HG02759 (cell line): ENCODE results near the gene PSMG1.

ENCODE experiments used
- ATAC-seq: cut with Tn5 transposase; IDR thresholded peaks from one replicate; pipeline ENCODE4 v1.9.1; 2021; ENCODE audit warnings: mild to moderate bottlenecking, moderate library complexity; ENCODE audit not compliant: unreplicated experiment

Gene PSMG1

DNA sequence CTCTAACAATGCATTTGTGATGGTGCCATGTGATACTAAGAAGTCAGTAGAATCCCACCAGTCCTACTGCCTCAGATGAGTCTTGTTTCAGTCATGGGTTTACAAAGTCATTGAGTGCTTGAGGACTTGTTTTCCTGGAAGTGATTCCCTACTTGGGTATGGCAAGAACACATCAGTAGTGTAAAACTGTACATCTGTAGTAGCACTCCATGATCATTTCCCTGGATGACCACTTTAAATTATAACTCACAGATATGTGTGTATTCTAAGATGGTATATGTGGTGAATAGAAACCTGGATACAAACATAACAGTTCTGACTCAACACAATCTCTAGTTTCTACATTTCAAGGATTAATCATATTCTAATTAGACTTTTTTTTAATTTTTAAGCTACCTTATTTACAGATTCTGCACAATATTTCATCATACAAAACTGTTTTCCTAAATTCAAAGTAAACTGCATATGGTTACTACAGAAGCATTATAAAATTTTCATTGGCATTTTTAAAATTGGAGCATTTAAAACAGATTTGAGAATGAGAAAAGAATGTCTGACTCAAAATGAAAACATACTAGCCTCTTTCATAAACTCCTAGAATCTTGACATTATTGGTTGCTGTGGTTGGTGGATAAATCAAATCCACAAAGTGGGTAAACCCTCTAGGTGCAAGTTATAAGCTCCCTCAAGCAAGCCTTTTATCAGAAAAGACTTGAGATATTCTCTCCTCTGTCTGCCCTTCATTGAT lies 6.8 kb upstream of the PSMG1 start:
- no peak for ATAC-seq

DNA sequence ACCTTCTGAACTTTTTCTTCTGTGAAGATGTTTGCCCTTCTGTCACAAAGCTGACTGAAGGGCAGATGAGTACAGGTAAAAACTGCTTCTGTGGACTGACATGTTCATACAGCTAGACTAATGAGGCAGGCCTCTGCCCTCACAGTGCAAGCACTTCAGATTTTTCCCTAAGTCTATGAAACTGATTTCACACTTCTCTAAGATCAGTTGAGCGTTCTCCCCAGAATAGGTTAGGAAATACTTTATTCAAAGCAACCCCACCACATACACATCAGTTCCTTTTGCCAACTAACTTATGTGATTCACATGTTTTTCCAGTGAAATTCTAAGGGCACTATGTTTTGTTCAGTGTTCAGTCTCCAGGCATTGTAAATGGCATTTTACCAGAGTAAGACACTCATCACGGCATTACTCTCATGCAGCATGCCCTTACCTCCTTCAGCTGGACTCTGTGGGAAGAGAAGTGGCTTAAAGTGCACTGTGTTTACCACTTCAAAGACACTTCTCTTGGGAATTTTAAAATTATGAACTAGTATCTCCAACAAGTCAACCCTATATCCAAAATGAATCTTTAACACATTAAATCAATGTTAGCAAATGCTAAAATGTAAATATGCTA lies 5.4 kb upstream of the PSMG1 start:
- no peak for ATAC-seq

DNA sequence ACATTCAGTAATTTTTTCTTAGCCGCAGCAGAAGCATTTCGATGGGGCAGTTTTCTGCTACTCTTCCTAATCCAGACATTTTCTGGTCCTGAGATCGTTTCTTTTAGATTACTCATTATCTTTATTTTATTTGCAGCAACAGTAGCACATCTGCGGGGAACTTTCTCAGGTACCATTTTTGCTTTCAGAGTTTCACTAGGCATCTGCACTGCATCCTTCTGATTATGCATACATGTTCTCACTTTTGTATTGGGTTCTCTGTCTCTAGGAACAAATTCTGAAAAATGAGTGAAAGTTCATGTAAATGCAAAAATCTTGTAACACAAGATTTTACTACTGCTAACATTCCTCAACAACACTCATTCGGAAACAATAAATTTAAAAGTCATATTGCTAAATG lies 3.9 kb upstream of the PSMG1 start:
- no peak for ATAC-seq

DNA sequence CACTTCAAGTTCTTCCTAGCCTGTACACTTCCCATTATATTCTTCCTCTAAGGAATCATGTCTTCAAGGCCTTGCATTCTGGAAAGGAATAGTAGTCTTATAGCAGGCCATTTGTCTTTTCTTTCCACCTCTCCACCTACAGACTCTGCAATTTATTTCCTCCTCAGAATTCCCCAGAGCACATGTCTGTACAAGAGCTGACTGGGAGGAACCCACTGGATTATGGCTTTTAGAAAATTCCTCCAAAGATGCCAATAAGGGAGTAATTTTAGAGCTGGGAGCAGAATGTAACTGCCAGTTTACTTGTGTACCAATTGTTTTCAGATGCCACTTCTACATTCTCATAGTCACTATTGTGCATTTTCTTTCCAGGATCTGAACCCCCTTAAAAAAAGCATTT lies 3.4 kb upstream of the PSMG1 start:
- ATAC-seq: no peak

DNA sequence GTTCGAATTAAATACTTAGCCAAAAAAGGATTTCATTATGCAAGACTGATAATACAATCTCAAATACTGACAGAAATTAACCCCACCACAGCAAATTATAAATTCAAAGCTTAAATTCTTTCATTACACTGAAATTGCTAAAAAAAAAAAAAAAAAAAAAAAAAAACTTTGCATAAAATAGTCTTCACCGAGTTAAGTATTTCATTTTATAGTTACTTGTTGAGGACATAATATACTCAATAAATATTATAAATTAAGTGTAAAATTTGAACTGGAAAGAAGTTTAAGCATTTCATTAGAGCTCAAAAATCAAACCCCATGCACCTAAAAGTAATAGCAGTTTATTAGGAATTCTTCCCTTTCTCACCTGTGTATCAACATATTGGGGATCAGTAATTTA lies 1.9 kb upstream of the PSMG1 start:
- ATAC-seq: no peak

DNA sequence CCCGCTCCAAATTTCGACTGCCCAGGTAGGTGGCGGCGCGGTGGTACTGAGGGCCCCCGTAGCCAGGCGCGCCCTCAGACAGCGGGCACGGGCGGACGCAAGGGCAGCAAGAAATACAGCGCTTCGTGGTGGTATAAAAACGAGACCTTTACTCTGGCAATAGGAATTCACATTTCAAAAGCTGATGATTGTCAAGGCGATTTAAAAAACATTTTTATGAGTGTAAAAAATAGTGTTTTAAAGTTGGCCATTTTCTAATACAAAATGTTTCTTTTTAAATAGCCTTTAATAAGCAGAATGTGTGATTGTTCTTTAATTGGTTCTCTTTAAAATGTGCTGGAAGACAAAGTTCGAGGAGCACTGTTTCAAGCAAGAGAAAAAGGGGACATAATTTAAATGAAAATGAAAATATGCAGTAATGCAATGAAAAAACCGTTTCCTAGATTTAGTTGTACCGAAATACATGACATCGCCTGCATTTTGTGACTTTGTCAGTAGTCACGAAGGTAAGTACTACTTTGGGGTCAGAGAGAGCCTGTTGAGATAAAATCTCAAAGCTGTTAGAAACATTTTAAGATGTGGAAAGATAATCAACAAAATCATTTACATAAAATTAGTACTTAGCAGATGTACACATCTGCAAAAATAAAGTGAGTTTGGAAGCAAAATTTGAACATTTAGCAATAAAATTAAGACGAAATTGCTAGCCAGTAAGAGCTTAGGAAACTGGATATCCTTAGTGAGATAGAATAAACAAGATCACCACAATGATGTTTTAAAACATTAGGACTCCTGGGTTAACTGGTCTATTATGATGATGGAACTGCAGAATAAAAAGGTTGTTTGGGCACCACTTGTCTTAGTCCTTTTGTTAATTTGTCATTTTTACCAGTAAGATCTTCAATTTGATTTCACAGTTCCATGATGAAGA lies 1.1 kb upstream of the PSMG1 start:
- ATAC-seq: no peak

DNA sequence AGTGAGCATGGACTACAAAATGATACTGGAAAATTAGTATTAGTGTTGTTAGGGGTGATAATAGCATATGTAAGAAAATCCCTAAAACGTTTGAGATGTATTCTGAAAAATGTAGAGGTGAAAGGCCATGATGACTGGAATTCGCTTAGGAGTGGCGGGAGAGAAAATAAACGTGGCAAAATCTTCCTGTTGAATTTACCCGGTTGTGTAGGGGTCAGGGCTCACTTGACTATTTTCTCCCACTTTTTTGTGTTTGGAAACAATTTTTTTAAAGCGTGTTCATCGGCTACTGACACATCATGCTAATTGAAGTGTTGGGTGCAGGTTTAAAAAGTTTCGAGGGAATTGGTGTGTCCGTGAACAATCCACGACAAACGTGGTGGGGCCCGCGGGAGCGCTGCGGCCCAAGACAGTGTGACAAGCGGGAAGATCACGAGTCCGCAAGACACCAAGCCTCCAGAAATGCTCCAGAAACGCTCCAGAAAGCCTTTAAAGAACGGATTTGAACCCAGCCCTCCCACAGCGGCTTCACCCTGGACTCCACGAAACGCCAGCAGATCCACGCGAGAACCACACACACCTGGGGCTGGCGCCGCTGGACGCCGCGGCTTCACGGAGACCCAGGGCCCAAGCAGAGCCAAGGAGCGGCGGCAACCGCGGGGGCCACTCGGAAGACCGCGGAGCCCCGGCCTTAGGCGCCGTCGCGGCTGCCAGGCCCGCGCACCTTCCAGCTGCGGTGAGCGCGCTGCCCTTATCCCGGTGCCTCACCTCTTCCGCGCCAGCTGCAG lies 573 bp downstream of the PSMG1 start:
- peak; percentile 36 for ATAC-seq

DNA sequence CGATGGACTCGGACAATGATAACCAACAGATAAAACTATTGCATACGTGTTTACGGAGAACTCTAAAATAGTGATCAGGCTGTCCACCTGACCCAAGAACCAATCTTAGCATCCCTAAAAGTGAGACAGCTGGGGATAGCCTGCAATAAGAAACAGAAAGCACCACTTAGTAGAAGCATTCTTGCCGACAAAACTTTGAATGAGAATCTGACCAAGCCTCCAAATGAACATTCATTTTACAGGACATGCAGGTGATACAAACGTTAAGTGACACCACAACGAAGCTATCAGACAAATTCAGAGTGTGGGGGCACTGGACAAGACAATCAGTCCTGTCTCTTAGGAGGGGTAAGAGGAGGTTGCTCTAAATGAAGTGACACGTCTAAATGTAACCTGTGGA lies 1.2 kb downstream of the PSMG1 start:
- ATAC-seq: no peak

DNA sequence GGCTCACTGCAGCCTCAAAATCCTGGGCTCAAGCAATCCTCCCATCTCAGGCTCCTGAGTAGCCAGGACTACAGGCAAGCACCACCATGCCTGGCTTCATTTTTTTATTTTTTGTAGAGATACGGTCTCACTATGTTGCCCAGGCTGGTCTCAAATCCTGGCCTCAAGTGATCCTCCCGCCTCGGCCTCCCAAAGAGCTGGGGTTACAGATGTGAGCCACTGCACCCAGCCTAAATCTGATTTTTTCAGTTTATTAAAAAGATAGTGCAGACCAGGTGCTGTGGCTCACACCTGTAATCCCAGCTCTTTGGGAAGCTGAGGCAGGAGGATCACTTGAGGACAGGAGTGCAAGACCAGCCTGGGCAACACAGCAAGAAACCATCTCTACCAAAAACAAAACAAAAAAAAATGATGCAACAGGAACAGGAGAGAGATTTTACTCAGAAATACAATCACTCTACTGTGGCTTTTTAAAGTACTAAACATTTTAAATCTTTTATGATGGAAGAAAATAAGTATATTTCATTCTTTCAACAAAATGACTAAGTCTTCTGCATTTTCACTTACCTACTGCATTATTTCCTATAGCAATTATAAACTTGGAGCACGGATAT lies 1.9 kb downstream of the PSMG1 start:
- ATAC-seq: no peak

DNA sequence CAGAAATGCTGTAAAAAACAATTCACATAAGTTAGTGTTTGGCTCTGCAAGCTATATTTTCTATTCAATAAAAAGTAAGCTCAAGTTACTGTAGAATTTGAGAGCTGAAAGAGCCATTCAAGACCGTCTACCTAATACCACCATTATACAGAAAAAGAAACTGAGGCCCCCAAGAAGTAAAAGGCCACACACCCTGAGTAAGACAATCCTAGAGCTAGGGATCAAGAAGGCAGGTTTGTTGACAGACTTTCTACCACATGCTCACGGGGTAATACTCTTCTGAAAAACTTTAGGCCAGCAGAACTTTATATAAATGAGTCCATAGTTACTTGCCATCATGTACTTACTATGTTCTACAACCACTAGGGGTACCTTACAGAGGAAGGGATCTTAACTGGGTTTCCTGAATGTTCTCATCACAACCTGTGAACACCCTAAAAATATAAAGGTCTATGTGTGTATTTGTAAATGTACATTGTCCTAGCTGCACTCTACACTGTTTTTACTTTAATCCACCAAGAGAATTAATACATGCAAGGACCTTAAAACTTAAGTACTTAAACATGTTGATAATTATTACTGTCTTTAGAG lies 2.7 kb downstream of the PSMG1 start:
- no peak for ATAC-seq

DNA sequence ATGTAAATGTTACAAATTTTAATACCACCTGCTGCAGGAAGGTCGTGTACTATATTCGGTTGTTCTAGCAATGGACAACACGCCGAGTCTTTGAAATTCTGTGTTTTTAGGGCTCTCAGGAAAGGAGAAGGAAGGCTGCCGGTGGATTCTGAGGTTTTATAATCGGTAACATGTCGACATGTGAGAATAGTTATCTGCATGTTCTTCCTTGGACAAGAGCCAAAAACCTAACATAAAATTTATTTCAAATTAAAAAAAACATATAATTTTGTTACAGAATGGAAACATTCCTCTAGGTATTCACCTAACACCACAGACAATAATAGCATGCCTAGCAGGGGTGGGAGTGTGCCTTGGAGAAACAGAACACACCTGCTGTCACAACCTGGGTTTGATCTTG lies 4.8 kb downstream of the PSMG1 start:
- ATAC-seq: no peak

DNA sequence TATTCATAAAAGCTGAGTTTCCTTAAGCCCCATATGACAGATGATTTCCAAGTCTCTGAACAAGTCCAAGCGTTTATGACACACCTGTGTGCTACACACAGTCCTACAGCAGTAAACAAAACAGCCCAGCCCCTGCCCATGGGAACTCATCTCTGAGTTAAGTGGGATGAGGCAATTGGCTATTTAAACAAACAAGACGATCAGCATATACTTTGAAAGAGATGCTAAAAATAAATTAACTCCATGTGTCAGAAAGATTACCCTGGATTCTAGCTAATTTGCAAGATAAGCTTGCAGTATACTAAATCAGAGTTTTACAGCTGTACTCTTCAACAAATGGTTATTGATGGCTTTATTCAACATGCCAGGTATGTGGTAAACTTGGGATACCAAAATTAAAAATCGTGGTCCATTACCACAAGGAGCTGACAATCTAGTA lies 7.0 kb downstream of the PSMG1 start:
- no peak for ATAC-seq

DNA sequence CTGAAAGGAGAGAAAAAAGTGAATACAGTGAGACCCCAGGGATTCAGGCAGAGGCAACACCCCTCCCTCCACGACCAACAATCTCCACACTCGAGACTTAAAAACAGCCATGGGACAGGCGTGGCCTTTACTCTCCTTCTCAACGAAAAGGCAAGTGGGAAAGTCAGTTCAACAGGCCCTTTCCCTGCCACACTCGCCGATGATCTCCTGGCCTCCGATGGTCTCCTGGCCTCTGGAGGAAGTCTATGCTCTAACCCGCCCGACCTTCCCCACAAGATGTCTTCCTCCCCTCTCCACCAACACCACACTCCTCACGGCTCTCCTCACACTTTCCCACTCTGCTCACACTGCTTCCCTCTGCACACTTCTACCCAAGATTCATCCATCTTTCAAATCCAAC lies 7.6 kb downstream of the PSMG1 start:
- ATAC-seq: no peak

DNA sequence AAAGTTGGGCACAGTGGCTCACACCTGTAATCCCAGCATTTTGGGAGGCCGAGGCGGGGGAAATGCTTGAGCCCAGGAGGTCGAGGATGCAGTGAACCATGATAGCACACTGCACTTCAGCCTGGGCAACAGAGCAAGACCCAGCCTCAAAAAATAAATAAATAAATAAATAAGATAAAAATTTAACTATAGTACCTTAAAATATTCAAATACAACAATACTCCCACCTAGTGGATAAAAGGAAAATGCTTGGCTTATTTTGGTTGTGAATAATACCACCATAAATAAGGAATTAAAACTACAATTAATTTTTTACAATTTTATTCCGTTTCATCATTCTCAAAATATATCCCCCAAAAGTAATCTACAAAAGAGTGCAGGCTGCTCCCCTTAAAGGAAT lies 8.1 kb downstream of the PSMG1 start:
- no peak for ATAC-seq

DNA sequence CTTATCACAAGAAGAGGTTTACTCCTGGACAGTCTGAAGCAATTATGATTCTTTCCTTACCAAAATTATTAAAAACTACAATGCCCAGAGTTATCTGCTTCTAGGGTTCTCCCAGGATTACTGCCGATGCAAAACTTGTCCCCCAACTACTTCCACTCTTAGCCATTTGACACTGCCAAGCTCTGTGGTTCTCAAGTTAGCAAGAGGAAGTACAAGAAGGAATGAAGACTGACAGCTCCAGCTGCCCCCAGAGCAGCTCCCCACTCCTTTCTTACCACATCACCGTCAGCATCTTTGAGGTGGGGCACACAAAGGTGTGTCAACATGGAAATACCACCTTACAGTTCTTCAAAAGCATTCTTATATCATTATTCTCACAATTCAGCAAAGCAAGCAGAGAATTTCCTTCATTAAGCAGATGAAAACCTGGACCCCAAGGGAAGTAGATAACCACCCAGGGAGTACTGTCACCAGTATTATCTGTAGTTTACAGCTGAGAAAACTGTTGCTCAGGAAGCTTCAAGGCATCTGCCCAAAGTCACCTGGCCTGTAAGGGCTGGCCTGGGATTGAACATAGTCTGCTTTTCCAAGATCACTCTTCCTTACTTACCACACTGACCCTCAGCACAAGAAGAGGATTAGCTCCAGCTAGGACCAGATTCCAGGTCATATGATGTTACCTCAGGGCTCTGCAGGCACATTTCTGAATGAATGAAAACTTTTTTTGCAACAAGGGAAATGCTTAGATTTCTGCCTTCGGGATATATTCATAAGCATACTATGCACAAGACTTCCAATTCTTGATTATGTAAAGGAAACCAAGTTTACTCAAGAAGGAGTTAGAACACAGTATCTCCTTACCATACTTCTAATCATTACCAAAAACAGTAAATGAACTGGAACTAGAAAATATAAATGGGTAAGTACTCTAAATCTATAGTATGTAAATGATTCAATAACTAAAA lies 9.3 kb downstream of the PSMG1 start:
- ATAC-seq: no peak

DNA sequence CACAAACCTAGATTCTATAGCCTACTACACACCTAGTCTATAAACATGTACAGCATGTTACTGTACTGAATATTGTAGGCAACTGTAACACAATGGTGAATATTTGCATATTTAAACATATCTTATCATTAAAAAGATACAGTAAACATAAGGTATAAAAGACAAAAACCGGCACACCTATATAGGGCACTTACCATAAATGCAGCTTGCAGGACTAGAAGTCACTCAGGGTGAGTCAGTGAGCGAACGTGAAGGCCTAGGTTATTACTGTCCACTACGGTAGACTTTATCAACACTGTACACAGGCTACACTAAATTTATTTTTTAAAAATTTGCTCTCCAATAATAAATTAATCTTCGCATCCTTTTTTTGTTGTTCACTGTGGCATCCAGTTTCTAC lies 13.3 kb downstream of the PSMG1 start:
- no peak for ATAC-seq

DNA sequence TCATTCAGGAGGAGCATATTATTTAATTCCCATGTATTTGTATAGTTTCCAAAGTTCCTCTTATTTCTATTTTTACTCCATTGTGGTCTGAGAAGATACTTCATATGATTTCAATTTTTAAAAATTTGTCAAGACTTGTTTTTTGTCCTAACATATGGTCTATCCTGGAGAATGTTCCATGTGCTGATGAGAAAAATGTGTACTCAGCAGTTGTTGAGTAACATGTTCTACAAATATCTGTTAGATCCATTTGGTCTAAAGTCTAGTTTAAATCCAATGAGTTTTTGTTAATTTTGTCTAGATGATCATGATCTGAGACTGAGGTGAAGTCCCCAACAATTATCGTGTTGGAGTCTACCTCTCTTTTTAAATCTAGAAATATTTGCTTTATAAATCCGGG lies 14.5 kb downstream of the PSMG1 start:
- no peak for ATAC-seq

DNA sequence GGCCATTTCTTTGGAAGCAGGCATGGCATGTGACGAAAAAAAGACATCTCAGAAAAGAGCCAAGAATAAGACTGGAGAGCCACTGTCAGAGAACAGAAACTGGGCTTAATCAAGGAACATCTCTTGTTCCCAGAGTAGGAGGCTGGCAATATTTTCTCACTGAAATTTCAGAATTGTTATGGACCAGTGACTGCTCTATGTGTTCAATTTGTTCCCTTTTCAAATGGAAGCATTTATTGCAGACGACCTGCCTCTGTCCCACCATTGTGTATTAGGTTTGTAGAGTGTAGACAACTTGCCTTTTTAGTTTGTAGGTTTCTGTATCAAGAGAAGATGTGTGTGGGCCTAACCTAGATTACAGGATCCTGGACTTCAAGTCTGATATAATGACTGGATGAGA lies 18.7 kb downstream of the PSMG1 start:
- ATAC-seq: no peak

DNA sequence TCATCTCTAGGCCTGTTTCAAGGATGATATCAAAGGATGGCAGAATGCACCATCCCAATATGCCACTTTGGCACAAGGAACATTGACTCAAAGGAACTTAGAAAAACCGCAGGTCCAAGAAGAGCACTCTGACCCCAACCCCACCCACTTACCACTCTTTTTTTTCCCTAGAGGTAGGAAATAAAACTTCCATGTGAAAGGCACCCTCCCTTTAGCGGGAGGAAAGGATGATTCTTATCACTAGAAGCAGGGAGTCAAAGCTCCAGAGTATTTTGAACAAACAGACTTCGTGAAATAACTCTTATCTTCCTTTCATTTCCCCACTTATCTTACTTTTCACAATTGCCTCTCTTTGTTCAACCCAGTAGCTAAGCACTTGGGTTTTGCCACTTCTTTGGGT lies 22.2 kb downstream of the PSMG1 start:
- no peak for ATAC-seq
